Keratinocyte (primary cell): ENCODE measurements around the gene ANO8. TPM values are rescaled to one million over a fixed set of nuclear protein-coding genes. Genes with fewer than 3 reads are reported as not detected.

Experiments
- DNase-seq: peaks from one replicate; pipeline ENCODE4 v3.0.0-alpha.2; 2011; ENCODE audit warnings: low read depth, missing footprints, low spot score
- FAIRE-seq: peaks from 2 replicates; lab custom pipeline; 2011; peaks lifted over from hg19 to GRCh38; lab: Jason Lieb, UNC
- H2AFZ ChIP-seq: 2 replicates; pipeline ENCODE4 v1.6.0; 2012; ENCODE audit warnings: low read length, control low read depth, inconsistent platforms; ENCODE audit not compliant: control insufficient read depth
- H3K27ac ChIP-seq: 2 replicates; pipeline ENCODE4 v1.5.1; 2011; ENCODE audit warnings: low read length; ENCODE audit not compliant: control insufficient read depth, insufficient read depth
- H3K27me3 ChIP-seq: 3 replicates; pipeline ENCODE4 v1.6.0; 2011; ENCODE audit warnings: low read length; ENCODE audit not compliant: control insufficient read depth, insufficient read depth; ENCODE audit errors: extremely low read depth
- H3K36me3 ChIP-seq, 2 experiments: 2 replicates in 1 of 2; 3 replicates in 1 of 2; pipeline ENCODE4 v1.5.1; 2011; ENCODE audit warnings: low read length in 2 of 2, mild to moderate bottlenecking in 1 of 2; ENCODE audit not compliant: control insufficient read depth in 2 of 2, insufficient read depth in 2 of 2; ENCODE audit errors: extremely low read depth in 1 of 2
- H3K4me1 ChIP-seq: 3 replicates; pipeline ENCODE4 v1.5.1; 2011; ENCODE audit warnings: low read length; ENCODE audit not compliant: control insufficient read depth, insufficient read depth; ENCODE audit errors: extremely low read depth
- H3K4me2 ChIP-seq: 3 replicates; pipeline ENCODE4 v1.6.0; 2011; ENCODE audit warnings: low read depth, low read length; ENCODE audit not compliant: control insufficient read depth, insufficient read depth; ENCODE audit errors: extremely low read depth
- H3K4me3 ChIP-seq, 3 experiments: fragments of 200-600 bp in 1 of 3; sonication (generic) in 1 of 3; 2 replicates in 2 of 3; 3 replicates in 1 of 3; pipeline ENCODE4 v1.5.1; 2011 to 2016; ENCODE audit warnings: low read length in 3 of 3, mild to moderate bottlenecking in 3 of 3, control low read depth in 2 of 3, inconsistent platforms in 1 of 3, low read depth in 1 of 3, mixed read lengths in 1 of 3, mixed run types in 1 of 3, moderate library complexity in 1 of 3; ENCODE audit not compliant: control insufficient read depth in 2 of 3, insufficient read depth in 2 of 3; ENCODE audit errors: extremely low read depth in 1 of 3
- H3K79me2 ChIP-seq: 2 replicates; pipeline ENCODE4 v1.6.0; 2012; ENCODE audit warnings: low read length; ENCODE audit not compliant: control insufficient read depth, insufficient read depth
- H3K9ac ChIP-seq: 3 replicates; pipeline ENCODE4 v1.6.0; 2011; ENCODE audit warnings: low read length; ENCODE audit not compliant: control insufficient read depth, insufficient read depth; ENCODE audit errors: extremely low read depth
- H3K9me1 ChIP-seq: 3 replicates; pipeline ENCODE4 v1.6.0; 2011; ENCODE audit warnings: low read length; ENCODE audit not compliant: control insufficient read depth, insufficient read depth; ENCODE audit errors: extremely low read depth
- H3K9me3 ChIP-seq: 2 replicates; pipeline ENCODE4 v1.5.1; 2012; ENCODE audit warnings: low read depth, low read length; ENCODE audit not compliant: control insufficient read depth
- H4K20me1 ChIP-seq: 3 replicates; pipeline ENCODE4 v1.6.0; 2011; ENCODE audit warnings: low read length; ENCODE audit not compliant: control insufficient read depth, insufficient read depth; ENCODE audit errors: extremely low read depth
- EZH2 ChIP-seq: IDR thresholded peaks from one replicate; pipeline ENCODE4 v1.6.1; 2012; ENCODE audit warnings: inconsistent platforms, mild to moderate bottlenecking, low read length, moderate library complexity
- dilution Hi-C: fragments of 300-500 bp; cut with MboI; formaldehyde crosslinking; loops from one replicate; pipeline ENCODE4 v1.7.0; 2020; ENCODE audit warnings: low sequenced_read_pairs; ENCODE audit not compliant: extremely low pct_ligation_motif_present
- polyA plus RNA-seq, 5 experiments: library from polyadenylated mRNA; depleted of rRNA in 3 of 5; stranded (reverse) in 3 of 5; stranded (forward) in 1 of 5; unstranded in 1 of 5; fragments of >200 nt; gene quantifications; 1 replicate in 1 of 5; 2 replicates in 3 of 5; 3 replicates in 1 of 5; pipeline versions ENCODE4 v1.2.1 to v1.2.3, GENCODE V29; 2011 to 2012; ENCODE audit warnings: missing spikeins in 2 of 5, low read depth in 1 of 5, low replicate concordance in 1 of 5
- TF ChIP-seq, protein P1 (sequence below), 3 experiments: IDR thresholded peaks in 1 of 3; conservative IDR thresholded peaks in 1 of 3; optimal IDR thresholded peaks in 1 of 3; 2 replicates in 2 of 3; 3 replicates in 1 of 3; pipeline versions ENCODE3 to v1.5.1; 2011; ENCODE audit warnings: low read length in 3 of 3, mild to moderate bottlenecking in 3 of 3, moderate library complexity in 2 of 3, control low read depth in 1 of 3, inconsistent platforms in 1 of 3; ENCODE audit not compliant: insufficient read depth in 2 of 3; ENCODE audit errors: extremely low read depth in 1 of 3

Gene ANO8
- polyA plus RNA-seq, 1 donor (not counting 4 experiments of a cell fraction or from before 2014, with no cell fraction given), result 1.6 TPM

DNA sequence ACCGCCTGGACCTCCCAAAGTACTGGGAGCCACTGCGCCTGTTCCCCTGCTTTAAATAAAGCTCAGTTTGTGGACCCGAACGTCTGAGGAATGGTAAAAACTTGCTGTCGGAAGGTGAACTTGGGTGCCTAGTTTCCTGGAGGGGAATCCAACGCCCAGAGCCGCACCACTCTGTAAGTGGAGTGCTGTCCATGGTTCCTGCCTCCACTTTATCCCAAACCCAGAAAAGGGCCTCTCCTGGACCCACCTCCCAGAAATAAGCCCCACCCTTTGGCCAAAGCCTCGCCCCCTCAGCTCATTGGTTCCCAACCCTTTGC lies 2.3 kb downstream of the ANO8 start:
- dilution Hi-C loops, result no loop called here
- Histone ChIP-seq H3K4me1 (peaks cover 23% of the 10 kb centered on the region), H3K36me3 (no peaks in the 10 kb centered on the region), H3K27me3 (peaks cover 25% of the 10 kb centered on the region), H3K9me1 (no peaks in the 10 kb centered on the region), H3K27ac (no peak overlapping the region), H3K9ac (no peak overlapping the region), H2AFZ (no peak overlapping the region), H3K4me3 (no peak overlapping the region), H3K79me2 (no peaks in the 10 kb centered on the region), H3K4me2 (no peak overlapping the region), H4K20me1 (no peaks in the 10 kb centered on the region), H3K9me3 (no peaks in the 10 kb centered on the region)
- no peak for TF ChIP-seq EZH2
- TF ChIP-seq, protein P1, sequence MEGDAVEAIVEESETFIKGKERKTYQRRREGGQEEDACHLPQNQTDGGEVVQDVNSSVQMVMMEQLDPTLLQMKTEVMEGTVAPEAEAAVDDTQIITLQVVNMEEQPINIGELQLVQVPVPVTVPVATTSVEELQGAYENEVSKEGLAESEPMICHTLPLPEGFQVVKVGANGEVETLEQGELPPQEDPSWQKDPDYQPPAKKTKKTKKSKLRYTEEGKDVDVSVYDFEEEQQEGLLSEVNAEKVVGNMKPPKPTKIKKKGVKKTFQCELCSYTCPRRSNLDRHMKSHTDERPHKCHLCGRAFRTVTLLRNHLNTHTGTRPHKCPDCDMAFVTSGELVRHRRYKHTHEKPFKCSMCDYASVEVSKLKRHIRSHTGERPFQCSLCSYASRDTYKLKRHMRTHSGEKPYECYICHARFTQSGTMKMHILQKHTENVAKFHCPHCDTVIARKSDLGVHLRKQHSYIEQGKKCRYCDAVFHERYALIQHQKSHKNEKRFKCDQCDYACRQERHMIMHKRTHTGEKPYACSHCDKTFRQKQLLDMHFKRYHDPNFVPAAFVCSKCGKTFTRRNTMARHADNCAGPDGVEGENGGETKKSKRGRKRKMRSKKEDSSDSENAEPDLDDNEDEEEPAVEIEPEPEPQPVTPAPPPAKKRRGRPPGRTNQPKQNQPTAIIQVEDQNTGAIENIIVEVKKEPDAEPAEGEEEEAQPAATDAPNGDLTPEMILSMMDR (optimal IDR thresholded peaks at IDR 0.05 in 1 of 3, IDR thresholded peaks at IDR 0.05 in 1 of 3, conservative IDR thresholded peaks at IDR 0.05 in 1 of 3; ENCODE audit: extremely low read depth in 1 of 3, insufficient read depth in 2 of 3, low read length in 3 of 3), result no peak
- FAIRE-seq (no peak), DNase-seq (no peak)

DNA sequence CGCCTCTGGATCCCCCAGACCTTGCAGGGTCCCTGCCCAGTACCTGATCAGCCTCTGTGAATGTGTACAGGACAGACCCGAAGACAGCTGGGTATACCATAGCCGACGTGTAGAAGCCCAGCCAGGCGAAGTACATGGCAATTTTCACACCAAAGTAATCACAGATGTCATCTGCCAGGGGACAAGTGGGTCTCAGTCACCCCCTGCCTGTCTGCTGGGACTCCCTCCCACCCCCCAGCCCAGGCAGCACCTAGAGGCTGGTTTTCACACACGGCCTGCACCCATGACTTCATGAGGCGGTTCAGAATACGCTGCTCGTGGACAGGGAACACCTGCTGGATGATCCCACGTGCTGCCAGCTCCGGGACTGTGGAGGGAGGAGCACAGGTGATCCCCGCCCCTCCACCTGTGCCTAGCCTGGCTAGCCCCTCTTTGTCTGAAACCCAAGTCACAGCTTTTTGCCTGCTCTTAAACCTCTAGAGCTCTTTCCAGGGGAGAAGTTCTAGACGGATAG lies 3.6 kb downstream of the ANO8 start:
- no peak for TF ChIP-seq EZH2
- TF ChIP-seq, protein P1 (optimal IDR thresholded peaks at IDR 0.05 in 1 of 3, IDR thresholded peaks at IDR 0.05 in 1 of 3, conservative IDR thresholded peaks at IDR 0.05 in 1 of 3; ENCODE audit: extremely low read depth in 1 of 3, insufficient read depth in 2 of 3, low read length in 3 of 3), result no peak
- no peak overlapping the region for H3K9ac ChIP-seq
- DNase-seq (no peak), FAIRE-seq (no peak)
- dilution Hi-C loops, result no loop called here
- no peaks in the 10 kb centered on the region for H3K36me3 ChIP-seq
- no peak overlapping the region for H3K4me2 ChIP-seq
- H3K4me3 ChIP-seq, result no peak overlapping the region
- no peak overlapping the region for H2AFZ ChIP-seq
- peaks cover 28% of the 10 kb centered on the region for H3K4me1 ChIP-seq
- no peaks in the 10 kb centered on the region for H3K9me3 ChIP-seq
- H4K20me1 ChIP-seq, result no peaks in the 10 kb centered on the region
- H3K27me3 ChIP-seq, result peaks cover 25% of the 10 kb centered on the region
- no peak overlapping the region for H3K27ac ChIP-seq
- H3K79me2 ChIP-seq, result no peaks in the 10 kb centered on the region
- H3K9me1 ChIP-seq, result no peaks in the 10 kb centered on the region
